AG04449 (cell line): ENCODE results near the gene RSBN1L.

ENCODE experiments used
- CTCF ChIA-PET: fragments of 350-600 bp; formaldehyde crosslinking; extraction: SDS; loops from one replicate; lab custom pipeline; 2021; ENCODE audit warnings: antibody characterized with exemption; lab: Yijun Ruan, JAX
- POLR2A ChIA-PET: fragments of 400-600, 350-600 bp; formaldehyde crosslinking; extraction: SDS; loops from one replicate; lab custom pipeline; 2020; ENCODE audit warnings: antibody characterized with exemption, inconsistent platforms; lab: Yijun Ruan, JAX
- DNase-seq: peaks from one replicate; pipeline ENCODE4 v3.0.0-alpha.2; 2010; ENCODE audit warnings: low read depth, low spot score
- H3K4me3 ChIP-seq: 2 replicates; pipeline ENCODE4 v1.5.1; 2011; ENCODE audit warnings: low read depth, mild to moderate bottlenecking, control low read depth, low read length
- CTCF ChIP-seq: IDR thresholded peaks from one replicate; pipeline ENCODE4 v1.5.1; 2011; ENCODE audit warnings: mild to moderate bottlenecking, moderate library complexity, low read length, control low read depth, inconsistent platforms; ENCODE audit not compliant: insufficient read depth; ENCODE audit errors: missing control alignments

RSBN1L gene

GRCh38 chr7:77693830-77694583 is 2.3 kb upstream of the RSBN1L start:
- no peak for DNase-seq
- CTCF ChIA-PET = interaction anchor here (0.9 to 3.4 kb wide), 2 partner anchors 9 to 66 kb away, joined by 4 to 12 read pairs; no protein-coding TSS in a partner anchor
- POLR2A ChIA-PET = no interaction called here
- peak overlapping the region; percentile 30; the same call in 1 of the 2 replicates for H3K4me3 ChIP-seq
- TF ChIP-seq CTCF = no peak

GRCh38 chr7:77696643-77697534 is 630 bp downstream of the RSBN1L start:
- peak overlapping the region; percentile 98 for H3K4me3 ChIP-seq
- no peak for DNase-seq
- TF ChIP-seq CTCF = no peak
- ChIA-PET POLR2A (interaction anchor here (0.6 to 1.9 kb wide), 4 partner anchors 10 to 102 kb away, joined by 3 to 9 read pairs (median 3); partner anchors contain the start of genes PHTF2 and TMEM60), CTCF (interaction anchor here (1.2 to 3.4 kb wide), 5 partner anchors 10 to 62 kb away, joined by 4 to 12 read pairs (median 5); no protein-coding TSS in a partner anchor)

- no peak for DNase-seq
- no peak for TF ChIP-seq CTCF
- ChIA-PET POLR2A (no interaction called here), CTCF (interaction anchor here (1.2 to 3.4 kb wide), 4 partner anchors 10 to 62 kb away, joined by 4 to 12 read pairs (median 7); no protein-coding TSS in a partner anchor)
- H3K4me3 ChIP-seq = peak overlapping the region; percentile 98
Measured at GRCh38 chr7:77697535-77697831, 1.2 kb downstream of the RSBN1L start.

- ChIA-PET POLR2A (no interaction called here), CTCF (interaction anchor here (1.2 to 2.2 kb wide), 3 partner anchors 9 to 61 kb away, joined by 4 to 9 read pairs (median 5); no protein-coding TSS in a partner anchor)
- DNase-seq = no peak
- no peak for TF ChIP-seq CTCF
- H3K4me3 ChIP-seq = peak overlapping the region; percentile 98
Measured at GRCh38 chr7:77698042-77698625, 1.9 kb downstream of the RSBN1L start.

- CTCF ChIA-PET = interaction anchor here (2.2 kb wide), 1 partner anchor 47 kb away, joined by 9 read pairs; no protein-coding TSS in a partner anchor
- no peak overlapping the region; the same call in none of the 2 replicates for H3K4me3 ChIP-seq
- no peak for DNase-seq
- POLR2A ChIA-PET = interaction anchor here (0.6 kb wide), 1 partner anchor 31 kb away, joined by 3 read pairs; no protein-coding TSS in a partner anchor
- TF ChIP-seq CTCF = no peak
Measured at GRCh38 chr7:77699056-77699455, 2.8 kb downstream of the RSBN1L start.
